ENCODE data around the gene BAG2. TPM values are rescaled to one million over a fixed set of nuclear protein-coding genes. Genes with fewer than 3 reads are reported as not detected.
A peak's percentile ranks its signal among the peaks of the same experiment; 100 is the strongest.

BAG2 gene
- total and polyA plus RNA-seq, 2 of the 13 experiments (the other 11 are each of a cell fraction or from before 2014, with no cell fraction given): 5.7 to 15.1 TPM

DNA sequence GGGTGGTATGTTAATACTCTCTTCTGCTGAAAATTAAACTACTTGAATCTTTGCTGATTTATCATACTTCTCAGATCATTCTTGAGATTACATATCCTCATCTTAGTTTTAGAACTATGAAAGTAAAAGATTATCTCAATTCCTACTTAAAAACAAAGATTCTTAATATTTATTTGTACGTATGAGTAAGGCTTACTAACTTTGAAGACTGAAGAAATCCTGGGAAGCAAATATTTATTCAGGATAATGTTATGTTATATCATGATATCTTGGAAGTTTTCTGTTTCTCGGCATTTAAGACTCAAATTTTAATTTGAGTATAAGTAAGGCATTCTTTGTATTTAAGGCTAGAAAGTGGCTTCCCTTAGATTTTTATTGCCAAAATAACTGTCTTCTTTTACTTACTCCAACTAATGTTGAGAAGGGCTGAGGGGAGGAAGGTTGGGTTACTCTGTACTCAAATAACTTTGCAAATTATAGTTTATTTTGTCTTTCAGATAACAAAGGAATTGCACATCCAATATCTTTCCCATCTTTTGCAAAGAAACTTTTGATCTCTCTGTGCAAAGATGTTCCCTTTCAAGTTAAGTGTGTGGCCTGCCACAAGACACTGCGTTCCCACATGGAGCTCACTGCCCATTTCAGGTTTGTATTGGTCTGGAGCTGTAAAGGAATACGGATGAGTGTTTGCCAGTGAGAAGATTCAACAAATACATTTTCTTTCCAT lies 30.5 kb upstream of the BAG2 start (continued):
- TF ChIP-seq, protein P1, sequence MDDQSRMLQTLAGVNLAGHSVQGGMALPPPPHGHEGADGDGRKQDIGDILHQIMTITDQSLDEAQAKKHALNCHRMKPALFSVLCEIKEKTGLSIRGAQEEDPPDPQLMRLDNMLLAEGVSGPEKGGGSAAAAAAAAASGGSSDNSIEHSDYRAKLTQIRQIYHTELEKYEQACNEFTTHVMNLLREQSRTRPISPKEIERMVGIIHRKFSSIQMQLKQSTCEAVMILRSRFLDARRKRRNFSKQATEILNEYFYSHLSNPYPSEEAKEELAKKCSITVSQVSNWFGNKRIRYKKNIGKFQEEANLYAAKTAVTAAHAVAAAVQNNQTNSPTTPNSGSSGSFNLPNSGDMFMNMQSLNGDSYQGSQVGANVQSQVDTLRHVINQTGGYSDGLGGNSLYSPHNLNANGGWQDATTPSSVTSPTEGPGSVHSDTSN (CRISPR knock-in tag; IDR thresholded peaks at IDR 0.05; ENCODE audit: borderline replicate concordance): no peak
- TF ChIP-seq FOXM1 (CRISPR knock-in tag; IDR thresholded peaks at IDR 0.05) (no peak), GATAD2A (CRISPR knock-in tag; IDR thresholded peaks at IDR 0.05) (peak; percentile 33), PHF21A (CRISPR knock-in tag; IDR thresholded peaks at IDR 0.05) (no peak), SOX6 (IDR thresholded peaks at IDR 0.05) (no peak), SOX6 (CRISPR knock-in tag; IDR thresholded peaks at IDR 0.05) (peak; percentile 79), NCOR1 (IDR thresholded peaks at IDR 0.05; ENCODE audit: borderline replicate concordance, low read length) (peak; percentile 47; the same call in 1 of the 2 replicates), RORA (CRISPR knock-in tag; IDR thresholded peaks at IDR 0.05) (no peak), ZMYM2 (CRISPR knock-in tag; IDR thresholded peaks at IDR 0.05) (no peak), THYN1 (CRISPR knock-in tag; IDR thresholded peaks at IDR 0.05; ENCODE audit: borderline replicate concordance, low read depth) (no peak), ZNF768 (CRISPR knock-in tag; IDR thresholded peaks at IDR 0.05) (no peak), CREM (IDR thresholded peaks at IDR 0.05) (peak; percentile 51; the same call in 1 of the 2 replicates), CREM (CRISPR knock-in tag; IDR thresholded peaks at IDR 0.05) (no peak), ZNF546 (CRISPR knock-in tag; conservative IDR thresholded peaks at IDR 0.05) (no peak), ZNF564 (CRISPR knock-in tag; IDR thresholded peaks at IDR 0.05) (no peak), ZNF44 (CRISPR knock-in tag; IDR thresholded peaks at IDR 0.05) (no peak), PAWR (CRISPR knock-in tag; IDR thresholded peaks at IDR 0.05; ENCODE audit: borderline replicate concordance) (no peak)
- TF ChIP-seq, protein P2, sequence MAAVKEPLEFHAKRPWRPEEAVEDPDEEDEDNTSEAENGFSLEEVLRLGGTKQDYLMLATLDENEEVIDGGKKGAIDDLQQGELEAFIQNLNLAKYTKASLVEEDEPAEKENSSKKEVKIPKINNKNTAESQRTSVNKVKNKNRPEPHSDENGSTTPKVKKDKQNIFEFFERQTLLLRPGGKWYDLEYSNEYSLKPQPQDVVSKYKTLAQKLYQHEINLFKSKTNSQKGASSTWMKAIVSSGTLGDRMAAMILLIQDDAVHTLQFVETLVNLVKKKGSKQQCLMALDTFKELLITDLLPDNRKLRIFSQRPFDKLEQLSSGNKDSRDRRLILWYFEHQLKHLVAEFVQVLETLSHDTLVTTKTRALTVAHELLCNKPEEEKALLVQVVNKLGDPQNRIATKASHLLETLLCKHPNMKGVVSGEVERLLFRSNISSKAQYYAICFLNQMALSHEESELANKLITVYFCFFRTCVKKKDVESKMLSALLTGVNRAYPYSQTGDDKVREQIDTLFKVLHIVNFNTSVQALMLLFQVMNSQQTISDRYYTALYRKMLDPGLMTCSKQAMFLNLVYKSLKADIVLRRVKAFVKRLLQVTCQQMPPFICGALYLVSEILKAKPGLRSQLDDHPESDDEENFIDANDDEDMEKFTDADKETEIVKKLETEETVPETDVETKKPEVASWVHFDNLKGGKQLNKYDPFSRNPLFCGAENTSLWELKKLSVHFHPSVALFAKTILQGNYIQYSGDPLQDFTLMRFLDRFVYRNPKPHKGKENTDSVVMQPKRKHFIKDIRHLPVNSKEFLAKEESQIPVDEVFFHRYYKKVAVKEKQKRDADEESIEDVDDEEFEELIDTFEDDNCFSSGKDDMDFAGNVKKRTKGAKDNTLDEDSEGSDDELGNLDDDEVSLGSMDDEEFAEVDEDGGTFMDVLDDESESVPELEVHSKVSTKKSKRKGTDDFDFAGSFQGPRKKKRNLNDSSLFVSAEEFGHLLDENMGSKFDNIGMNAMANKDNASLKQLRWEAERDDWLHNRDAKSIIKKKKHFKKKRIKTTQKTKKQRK (IDR thresholded peaks at IDR 0.05; ENCODE audit: low read length): no peak
- TF ChIP-seq, protein P3, sequence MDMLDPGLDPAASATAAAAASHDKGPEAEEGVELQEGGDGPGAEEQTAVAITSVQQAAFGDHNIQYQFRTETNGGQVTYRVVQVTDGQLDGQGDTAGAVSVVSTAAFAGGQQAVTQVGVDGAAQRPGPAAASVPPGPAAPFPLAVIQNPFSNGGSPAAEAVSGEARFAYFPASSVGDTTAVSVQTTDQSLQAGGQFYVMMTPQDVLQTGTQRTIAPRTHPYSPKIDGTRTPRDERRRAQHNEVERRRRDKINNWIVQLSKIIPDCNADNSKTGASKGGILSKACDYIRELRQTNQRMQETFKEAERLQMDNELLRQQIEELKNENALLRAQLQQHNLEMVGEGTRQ (IDR thresholded peaks at IDR 0.05; ENCODE audit: low read depth, low read length): no peak
- TF ChIP-seq, protein P3 (CRISPR knock-in tag; IDR thresholded peaks at IDR 0.05; ENCODE audit: borderline replicate concordance): no peak
- TF ChIP-seq, protein P4, sequence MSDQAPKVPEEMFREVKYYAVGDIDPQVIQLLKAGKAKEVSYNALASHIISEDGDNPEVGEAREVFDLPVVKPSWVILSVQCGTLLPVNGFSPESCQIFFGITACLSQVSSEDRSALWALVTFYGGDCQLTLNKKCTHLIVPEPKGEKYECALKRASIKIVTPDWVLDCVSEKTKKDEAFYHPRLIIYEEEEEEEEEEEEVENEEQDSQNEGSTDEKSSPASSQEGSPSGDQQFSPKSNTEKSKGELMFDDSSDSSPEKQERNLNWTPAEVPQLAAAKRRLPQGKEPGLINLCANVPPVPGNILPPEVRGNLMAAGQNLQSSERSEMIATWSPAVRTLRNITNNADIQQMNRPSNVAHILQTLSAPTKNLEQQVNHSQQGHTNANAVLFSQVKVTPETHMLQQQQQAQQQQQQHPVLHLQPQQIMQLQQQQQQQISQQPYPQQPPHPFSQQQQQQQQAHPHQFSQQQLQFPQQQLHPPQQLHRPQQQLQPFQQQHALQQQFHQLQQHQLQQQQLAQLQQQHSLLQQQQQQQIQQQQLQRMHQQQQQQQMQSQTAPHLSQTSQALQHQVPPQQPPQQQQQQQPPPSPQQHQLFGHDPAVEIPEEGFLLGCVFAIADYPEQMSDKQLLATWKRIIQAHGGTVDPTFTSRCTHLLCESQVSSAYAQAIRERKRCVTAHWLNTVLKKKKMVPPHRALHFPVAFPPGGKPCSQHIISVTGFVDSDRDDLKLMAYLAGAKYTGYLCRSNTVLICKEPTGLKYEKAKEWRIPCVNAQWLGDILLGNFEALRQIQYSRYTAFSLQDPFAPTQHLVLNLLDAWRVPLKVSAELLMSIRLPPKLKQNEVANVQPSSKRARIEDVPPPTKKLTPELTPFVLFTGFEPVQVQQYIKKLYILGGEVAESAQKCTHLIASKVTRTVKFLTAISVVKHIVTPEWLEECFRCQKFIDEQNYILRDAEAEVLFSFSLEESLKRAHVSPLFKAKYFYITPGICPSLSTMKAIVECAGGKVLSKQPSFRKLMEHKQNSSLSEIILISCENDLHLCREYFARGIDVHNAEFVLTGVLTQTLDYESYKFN (CRISPR knock-in tag; conservative IDR thresholded peaks at IDR 0.05): peak; percentile 52

Measured in HepG2 (cell line).